ENCODE measurements around the gene RALGPS1.

RALGPS1 gene

DNA sequence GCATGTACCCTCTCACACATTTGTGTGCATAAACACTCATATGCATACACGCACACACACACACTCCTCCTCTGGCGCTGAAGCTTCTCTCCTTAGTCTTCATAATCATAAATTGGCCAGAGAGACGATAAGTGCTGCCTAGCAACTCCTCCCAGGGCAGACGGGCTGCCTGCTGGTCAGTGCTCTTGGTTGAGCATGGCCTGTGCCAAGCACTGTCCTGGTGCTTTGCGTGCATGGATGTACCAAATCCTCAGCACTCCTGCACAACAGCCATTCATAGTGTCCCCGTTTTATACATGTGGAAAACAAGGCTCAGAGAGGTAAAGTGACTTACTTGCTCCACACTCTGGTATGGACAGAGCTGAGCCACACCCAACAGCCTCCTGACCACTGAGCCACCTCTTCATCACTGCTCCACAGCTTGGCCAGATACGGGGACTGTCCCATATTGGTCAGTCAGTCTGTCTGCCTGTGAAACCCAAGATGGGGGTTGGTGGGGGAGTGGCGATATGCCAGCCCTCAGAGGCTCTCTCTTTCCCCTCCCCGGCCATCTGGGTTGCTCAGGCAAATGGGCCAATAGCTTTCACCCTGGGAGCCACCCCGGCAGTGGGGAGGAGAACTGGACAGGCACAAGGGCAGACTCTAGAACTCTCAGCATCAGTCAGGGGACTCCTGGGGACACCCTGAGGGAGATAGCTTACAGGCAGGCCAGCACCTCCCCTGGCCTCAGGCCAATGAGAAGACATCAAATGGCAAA lies 285.7 kb downstream of the RALGPS1 start:
- DNase-seq = no peak

DNA sequence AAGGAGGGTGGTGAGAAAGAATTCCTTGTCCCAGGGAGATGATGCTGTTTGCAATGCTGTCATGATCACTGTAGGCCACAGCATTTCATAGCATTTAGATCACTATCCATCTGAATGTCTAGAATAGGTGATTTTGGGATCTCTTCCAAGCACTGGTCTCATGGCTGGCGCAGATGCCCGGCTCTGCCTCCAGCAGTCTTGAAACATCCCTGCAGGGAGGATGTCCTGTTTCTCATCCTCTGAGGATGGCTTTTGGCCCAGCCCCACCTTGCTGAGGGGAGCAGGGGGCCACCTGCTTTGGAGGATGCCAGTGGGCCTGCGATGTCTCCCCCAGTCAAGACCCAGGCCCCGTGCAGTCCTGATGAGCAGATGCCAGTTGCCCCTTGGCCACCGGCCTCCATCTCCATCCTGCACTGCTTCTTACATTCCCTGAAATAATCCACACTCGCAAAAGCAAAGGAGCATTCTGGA lies 286.5 kb downstream of the RALGPS1 start:
- DNase-seq = no peak

DNA sequence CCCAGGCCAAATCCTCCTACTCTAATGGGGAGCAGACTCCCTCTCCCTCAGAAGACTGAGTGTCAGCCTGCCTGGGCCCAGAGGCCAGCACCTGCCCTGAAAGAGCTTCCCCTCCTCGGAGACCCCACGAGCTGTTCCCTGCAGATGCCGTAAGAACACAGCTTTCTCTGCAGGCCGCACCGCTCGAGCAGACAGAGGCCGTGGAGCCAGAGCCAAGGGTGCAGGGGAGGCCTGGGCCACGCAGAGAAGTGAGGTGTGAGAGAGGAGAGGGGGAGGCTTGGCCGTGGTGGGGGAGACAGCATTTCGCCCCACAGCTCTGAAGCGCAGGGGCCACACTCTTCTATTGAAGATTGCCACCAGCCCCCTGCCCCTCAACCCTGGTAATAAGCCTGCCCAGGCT lies 287.1 kb downstream of the RALGPS1 start:
- no peak for DNase-seq

DNA sequence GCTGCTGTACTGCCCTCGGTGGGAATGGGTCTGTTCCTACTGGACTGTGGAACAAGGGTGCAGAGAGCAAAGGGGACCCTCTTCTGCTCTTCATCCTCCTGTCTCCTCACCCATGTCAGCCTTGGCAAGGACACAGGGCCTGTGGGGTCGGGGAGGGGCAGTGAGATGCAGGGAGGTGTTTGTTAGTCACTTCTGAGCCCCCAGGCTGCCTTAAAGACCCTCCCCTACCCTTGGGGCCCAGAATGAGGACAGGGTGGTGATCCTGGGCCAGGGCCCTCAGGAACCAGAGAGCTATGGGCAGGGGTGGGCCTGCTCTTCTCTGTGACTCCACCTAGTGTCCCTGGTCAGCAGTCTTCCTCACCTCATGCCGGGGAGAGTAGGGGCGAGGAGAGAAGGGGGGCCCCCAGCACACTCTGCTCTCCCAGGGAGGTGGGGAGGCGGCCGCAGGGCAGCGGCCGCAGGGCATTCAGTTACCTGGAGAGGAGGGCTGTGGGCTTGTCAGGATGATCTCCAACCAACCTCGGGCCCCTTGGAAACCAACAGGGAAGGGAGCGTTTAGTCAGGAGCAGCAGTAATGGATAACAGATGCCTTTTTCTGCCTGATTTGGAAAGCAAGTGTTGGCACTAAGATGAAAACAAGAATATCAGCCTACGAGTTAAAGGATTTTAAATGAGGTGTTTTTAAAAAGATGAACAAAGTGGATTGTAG lies 288.0 kb downstream of the RALGPS1 start:
- no peak for DNase-seq

DNA sequence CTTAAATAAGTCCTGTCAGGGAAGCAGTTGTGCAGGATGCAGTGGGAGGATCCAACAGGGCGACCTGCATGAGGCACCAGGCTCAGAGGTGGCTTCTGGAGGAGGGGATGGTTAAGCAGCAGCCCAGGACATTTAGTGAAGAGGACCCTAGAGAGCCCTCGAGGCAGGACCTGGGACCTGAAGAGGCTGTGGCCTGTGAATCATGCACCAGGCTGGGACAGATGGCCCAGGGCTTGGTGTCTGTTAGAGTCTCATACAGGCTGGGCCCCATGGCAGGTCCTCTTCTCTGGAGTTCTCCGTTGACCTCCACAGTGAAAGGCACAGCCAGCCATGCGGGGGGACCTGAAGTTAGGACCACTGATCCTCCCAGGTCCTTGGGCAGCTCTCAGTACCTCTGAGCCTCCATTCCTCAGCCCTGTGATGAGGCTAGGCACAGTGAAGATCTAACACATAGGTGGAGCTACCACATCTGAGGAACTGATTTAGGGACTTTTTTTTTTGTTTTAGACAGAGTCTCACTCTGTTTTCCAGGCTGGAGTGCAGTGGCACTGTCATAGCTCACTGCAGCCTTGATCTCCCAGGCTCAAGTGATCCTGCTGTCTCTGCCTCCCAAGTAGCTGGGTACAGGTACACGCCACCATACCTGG lies 289.2 kb downstream of the RALGPS1 start:
- DNase-seq = no peak

DNA sequence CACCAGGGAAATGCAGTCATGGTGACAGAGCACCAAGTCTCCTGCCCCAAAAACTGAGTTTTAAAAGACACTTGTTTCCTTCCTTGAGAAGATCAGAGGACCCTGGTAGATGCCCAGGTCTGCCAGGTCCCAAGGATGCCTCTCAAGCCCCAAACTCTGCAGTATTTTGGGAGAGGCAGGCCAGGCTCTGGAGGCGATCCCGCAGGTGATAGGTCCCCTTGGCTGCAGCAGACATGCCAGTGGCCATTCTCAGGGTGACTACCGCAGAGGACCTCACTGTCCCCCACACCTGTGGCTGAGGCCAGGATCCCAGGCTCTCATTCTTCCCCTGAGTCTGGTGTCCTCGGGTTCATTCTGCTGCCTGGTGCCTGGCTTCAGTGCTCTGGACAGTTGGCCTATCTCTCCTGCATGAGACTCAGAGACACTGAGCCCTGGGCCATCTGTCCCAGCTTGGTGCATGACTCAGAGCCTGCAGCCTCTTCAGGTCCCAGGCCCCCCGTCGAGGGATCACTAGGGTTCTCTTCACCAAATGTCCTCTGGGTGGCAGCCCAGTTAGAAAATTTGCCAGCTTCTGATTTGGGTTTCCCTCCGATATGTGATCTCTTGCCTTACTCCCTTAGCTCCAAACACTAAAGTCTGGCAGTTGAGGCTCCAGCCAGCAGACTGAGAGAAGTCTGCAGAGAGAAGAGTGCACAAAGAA lies 290.3 kb downstream of the RALGPS1 start:
- DNase-seq = no peak

DNA sequence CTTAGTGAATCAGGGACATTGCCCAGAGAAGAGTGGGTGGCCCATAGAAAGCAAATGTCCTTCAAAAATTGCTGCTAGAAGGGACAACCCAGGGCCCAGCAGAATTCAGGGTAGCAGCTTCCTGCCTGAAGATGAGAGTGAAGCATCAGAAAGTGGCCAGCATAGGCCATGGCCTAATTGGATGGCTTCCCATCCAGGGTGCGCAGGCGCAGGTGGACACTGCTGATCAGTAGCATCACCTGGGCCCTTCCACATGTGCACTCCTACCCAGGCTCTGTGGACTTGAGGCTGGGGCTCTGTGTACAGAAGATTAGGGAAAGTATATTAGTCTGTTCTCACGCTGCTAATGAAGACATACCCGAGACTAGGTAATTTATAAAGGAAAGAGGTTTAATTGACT lies 291.4 kb downstream of the RALGPS1 start:
- no peak for DNase-seq

DNA sequence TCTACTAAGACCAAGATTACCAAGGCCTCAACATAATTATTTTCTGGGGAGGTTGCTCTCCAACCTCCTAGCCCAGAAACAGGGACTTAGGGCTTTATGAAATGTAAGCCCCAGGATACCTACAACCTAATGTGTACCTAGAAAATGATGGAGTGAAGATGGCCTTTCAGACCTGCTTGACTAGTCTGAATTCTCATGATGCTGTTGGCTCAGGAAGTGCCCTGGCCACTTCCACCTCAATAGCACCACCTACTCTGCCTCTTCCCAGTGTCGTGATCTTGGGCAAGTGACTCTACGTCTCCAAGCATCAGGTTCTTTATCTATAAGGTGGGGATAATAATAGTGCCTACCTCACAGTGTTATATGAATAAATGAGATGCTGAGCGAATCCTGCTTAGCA lies 292.1 kb downstream of the RALGPS1 start:
- DNase-seq = no peak

DNA sequence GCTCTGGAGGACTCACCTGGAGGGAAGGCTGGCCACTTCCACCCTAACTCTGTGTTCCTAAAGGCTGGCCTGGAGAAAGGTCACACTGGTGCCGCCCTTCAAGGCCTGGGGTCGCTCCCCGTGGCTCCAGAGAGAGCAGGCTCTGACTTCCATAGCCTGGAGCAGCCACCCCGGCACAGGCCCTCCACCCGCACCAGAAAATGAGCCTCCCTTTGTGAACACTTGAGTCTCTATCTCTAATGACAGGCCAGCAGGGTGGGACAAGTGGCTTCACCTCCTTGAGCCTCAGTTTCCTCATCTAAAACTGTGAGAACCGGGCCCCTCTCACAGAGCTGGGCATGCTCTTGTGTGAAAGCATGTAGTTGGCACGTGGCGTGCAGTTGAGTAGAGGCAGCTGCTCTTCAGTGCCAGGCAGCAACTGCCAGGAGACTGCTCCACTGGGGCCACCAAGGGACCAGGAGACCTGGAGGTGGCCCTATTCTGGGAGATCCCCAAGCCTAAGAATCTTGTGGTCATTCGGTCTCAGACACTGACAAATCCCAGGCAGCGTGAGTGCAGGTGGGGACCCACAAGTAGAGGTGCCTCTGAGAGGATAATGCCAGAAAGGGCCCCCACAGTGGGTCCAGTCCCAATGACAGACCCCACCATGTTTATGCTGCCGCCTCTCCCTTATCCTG lies 293.3 kb downstream of the RALGPS1 start:
- no peak for DNase-seq

DNA sequence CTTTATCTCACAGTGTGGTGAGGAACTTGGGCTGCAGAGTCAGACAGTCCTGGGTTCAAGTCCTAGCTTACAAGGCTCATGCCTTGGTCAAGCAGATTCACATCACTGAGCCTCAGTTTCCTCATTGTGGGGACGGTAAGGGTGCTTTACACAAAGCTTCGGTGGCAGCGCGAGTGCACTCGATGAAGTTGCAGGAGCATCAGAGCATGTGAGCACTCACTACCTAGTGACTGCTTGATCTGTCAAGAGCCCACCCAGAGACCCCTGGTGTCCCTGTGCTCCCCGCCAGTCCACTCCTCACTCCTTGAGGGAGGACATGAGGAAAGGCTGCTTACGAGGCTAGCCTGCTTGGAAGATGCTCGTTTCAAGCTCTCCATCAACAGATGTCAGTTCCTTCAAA lies 293.8 kb downstream of the RALGPS1 start:
- DNase-seq = no peak

DNA sequence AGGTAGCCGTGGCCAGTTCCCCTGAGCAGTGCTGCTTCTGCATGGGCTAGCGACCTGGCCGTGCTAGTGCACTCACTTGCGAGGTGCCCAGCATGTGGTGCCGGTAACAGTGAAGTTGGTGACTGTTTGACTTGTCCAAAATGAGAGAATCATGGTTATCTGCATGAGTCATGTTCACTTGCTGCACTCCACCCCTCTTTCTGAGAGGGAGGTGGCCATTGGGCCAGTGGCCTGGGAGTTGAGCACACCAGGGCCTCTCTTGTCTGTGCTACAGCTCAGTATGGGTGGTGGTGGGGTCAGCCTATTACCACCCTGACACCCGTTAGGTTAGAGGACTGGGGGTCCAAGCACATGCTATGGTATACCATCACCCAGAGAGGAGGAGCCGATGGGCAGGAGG lies 294.6 kb downstream of the RALGPS1 start:
- DNase-seq = no peak

DNA sequence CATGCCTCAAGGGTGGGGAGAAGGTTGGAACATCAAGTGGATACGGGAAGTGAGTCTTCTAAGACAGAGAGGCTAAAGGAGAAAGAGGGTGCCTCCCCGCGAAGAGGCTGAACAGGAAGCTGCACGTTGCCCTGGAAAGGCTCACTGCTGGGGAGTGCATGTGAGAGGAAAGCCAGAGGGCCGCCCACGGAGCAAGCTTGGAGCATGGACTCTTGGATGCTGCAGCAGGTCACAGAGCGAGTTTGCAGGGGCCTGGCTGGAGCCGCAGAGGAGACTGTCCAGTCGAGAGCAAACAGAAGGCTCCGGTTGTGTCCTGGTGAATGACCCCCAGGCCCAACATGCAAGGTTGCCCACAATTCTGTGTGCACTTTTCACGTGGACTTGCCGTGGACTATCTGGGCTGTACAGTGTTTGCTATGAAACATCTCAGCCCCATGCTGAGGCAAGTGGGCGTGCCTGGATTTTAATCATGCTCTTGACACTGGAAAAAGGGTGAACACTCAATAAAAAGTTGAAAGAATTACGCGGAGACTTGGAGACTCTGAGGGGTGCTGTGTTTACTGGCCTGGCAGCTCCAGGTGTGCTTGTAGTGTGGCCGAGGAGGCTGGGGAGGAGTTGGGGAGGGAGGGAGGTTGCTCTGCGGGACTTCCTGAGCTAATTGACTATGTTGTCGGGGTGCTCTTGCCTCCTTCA lies 295.5 kb downstream of the RALGPS1 start:
- DNase-seq = no peak

DNA sequence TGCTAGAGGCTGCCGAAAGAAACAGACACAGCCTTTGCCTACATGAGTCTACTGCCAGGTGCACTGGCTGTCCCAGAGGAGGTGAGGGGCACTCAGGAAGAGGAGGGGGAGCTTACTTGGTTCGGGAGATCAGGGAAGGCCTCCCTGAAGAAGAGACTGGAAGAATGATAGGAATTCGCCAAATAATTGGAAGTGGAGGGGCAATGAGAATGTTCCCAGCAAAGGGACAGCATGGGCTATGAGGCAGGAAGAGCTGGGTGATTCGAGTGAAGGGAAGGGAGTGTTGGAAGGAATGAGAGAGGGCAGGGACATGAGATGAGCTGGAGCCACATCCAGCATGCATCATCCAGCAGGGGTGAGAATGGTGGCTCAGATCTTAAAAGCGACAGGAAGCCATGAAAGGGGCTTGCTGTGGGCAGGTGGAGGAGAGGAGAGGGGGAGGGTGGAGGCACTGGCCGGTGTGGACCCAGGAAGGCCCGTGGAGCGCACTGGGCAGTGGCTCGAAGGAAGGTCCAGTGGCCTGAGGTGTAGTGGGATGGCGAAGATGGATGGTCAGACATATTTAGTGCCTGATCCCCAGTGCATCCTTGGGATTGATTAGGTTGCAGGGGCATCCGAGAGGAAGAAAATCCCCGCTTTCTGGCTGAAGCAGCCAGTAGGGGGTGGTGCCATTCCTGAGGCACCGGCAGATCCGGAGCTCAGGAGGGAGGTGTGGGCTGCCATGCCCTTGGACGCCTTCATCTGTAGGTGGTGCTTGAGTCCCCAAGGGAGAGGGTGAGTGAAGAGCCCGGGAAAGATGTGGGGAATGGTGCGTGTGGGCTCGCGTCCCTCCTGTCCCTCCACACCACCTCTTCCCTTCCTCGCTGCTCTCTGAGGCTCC lies 296.5 kb downstream of the RALGPS1 start:
- DNase-seq = no peak

DNA sequence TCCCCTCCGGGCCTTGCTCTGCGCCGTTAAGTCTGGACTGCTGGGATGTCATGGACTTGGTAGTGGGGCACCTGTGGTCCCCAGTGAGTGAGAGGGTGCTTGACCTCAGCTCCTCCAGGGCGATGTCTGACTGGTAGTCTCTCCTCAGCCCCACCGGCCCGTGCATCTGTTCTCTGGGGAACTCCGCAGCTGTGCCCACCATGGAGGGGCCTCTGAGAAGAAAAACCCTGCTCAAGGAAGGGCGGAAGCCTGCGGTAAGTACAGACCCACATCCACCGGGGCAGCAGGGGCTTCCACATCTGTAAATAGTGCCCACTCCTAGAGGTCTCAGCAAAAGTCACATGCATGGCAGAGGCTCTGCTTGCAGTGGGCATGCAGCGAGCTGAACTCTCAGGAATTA lies 297.4 kb downstream of the RALGPS1 start:
- no peak for DNase-seq

DNA sequence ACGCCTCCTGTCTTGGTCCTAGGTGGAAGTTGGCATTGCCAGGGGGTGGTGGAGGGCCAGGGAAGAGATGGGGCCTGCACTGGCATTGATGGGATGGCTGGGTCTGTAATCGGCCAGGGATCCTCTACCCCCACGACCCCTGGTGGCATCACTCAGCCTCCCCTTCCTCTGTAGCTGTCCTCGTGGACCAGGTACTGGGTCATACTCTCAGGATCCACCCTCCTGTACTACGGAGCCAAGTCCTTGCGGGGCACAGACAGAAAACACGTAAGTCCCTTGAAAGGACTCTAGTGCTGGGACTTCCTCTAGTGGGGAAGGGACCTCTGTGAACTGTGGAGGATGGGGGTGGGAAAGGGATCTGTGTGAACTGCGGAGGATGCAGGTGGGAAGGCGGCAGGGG lies 297.9 kb downstream of the RALGPS1 start:
- DNase-seq = no peak

DNA sequence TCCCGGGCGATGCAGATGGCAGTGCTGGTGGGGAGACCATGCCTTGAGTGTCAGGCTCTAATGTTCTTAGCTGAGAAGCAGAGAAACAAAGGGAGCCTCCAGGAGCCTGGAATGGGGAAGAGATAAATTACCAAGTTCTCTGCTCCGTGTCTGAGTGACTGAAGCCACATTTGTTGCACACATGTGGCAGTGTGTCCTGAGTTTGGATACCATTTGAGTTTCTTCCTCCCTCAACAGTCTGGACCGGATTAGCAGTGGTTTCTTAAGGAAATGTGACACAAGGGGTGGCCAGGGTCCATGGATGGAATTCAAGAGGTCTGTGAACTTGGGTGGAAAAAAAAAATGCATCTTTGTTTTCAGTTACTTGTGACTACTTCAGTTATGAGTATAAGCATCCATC lies 299.3 kb downstream of the RALGPS1 start:
- DNase-seq = no peak

DNA sequence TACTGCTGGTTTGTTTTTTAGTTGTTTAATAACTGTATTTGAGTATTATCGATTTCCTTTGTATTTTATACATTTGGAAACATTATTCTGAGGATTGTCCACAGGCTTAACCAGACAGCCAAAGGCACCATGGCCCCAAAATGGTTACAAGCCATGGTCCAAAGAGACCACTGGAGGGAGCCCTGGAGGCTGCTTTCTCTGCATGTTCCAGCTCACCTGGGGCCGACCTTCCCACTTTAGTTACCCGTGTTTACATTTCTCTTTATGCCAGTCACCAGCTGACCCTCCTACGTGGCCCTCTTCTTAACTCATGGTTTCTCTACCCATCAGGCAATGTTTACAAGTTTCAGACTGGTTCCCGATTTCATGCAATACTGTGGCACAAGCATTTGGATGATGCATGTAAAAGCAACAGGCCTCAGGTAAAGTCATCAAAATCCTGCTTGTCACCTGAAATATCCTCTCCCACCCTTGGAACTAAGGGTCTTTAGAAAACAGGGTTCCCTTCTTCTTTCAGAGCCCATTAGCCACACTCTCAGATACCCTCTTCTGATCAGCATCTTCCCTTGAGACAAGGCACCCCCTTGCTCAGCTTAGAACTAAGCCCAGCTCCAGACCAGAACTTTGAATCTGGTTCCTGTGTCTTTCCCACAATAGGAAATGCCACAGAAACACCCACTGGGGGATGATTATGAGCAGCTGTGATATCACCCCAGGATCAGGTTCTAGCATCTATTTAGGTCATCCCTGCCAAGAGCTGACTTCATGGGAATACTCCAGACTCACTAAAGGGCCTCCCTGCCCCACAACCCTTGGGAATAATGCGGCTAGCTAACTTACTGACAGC lies 300.1 kb downstream of the RALGPS1 start:
- DNase-seq = no peak

DNA sequence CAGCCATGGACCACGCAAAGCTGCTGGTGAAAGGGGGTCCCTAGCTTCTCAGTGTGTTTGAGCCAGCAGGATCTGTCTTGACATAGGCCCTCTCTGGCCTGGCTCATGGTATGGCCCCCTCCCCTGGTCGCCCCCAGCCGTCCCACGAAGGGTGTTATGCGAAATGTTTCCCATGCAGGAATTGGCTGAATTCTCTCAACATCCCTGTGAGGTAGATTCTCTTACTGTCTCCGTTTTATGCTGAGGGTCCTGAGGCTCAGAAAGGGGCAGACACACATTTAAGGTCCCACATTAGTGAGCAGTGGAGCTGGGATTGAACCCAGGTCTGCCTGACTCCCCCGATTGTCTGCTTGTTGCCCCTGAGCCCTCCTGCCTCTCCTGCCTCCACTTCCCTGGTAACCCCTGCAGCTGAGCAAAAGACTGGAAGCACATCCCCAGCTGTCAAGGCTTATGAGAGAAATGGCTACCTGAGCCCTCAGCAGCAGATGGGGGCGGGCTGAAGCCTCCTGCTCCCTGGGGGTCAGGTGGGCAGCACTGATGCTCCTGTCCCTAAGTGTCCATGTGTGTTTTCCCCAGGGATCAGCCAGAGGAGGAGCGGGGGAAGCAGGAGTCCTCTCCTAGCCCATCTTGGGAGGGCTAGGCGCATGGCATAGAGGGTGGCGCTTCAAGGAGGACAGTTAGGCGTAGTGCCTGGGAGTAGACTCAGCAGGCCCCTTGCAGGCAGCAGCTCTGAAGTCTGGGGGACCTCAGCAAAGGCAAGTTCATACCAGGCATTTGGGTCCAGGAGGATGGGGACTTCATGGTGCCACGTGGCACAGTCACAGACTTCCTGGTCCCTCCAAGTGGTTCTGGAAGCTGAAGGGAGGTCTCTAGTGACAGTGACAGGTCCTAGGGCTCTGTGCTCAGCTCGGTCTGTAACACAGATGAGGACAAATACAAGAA lies 301.0 kb downstream of the RALGPS1 start:
- no peak for DNase-seq

Measured in SIG-M5 (cell line).